HL-60 (cell line): Measurements from ENCODE around the gene SNX30.

Experiments used
- DNase-seq, 2 experiments: peaks; one replicate each; pipeline ENCODE4 v3.0.0-alpha.2; 2010 to 2020; ENCODE audit warnings: low read depth in 1 of 2, low spot score in 1 of 2
- H3K27ac ChIP-seq: fragments of 250-450 bp; sonication (Bioruptor Pico); replicated peaks from 2 replicates; pipeline ENCODE4 v1.5.1; 2020; ENCODE audit warnings: mild to moderate bottlenecking, moderate library complexity
- H3K27me3 ChIP-seq: fragments of 250-450 bp; sonication (Bioruptor Pico); 2 replicates; pipeline ENCODE4 v1.5.1; 2021; ENCODE audit warnings: mild to moderate bottlenecking, moderate library complexity; ENCODE audit not compliant: insufficient read depth, poor library complexity, severe bottlenecking
- H3K4me3 ChIP-seq: replicated peaks from 2 replicates; pipeline ENCODE4 v1.5.1; 2011; ENCODE audit warnings: mild to moderate bottlenecking, control low read depth, low read length; ENCODE audit not compliant: insufficient read depth
- GABPA ChIP-seq: IDR thresholded peaks from 2 replicates; pipeline ENCODE4 v1.6.1; 2012; ENCODE audit warnings: low read depth
- POLR2AphosphoS5 ChIP-seq: IDR thresholded peaks from 2 replicates; pipeline ENCODE4 v1.6.1; 2012; ENCODE audit warnings: low read depth
- SPI1 ChIP-seq: IDR thresholded peaks from 2 replicates; pipeline ENCODE4 v1.6.1; 2012; ENCODE audit warnings: low read depth, mild to moderate bottlenecking, borderline replicate concordance
- TF ChIP-seq, protein P1 (sequence below): IDR thresholded peaks from 2 replicates; pipeline ENCODE4 v1.6.1; 2012; ENCODE audit warnings: low read depth; ENCODE audit not compliant: insufficient replicate concordance
- TF ChIP-seq, protein P2 (sequence below): IDR thresholded peaks from one replicate; pipeline ENCODE4 v1.5.1; 2011; ENCODE audit warnings: low read length, control low read depth, inconsistent platforms; ENCODE audit not compliant: insufficient read depth

SNX30 gene

DNA sequence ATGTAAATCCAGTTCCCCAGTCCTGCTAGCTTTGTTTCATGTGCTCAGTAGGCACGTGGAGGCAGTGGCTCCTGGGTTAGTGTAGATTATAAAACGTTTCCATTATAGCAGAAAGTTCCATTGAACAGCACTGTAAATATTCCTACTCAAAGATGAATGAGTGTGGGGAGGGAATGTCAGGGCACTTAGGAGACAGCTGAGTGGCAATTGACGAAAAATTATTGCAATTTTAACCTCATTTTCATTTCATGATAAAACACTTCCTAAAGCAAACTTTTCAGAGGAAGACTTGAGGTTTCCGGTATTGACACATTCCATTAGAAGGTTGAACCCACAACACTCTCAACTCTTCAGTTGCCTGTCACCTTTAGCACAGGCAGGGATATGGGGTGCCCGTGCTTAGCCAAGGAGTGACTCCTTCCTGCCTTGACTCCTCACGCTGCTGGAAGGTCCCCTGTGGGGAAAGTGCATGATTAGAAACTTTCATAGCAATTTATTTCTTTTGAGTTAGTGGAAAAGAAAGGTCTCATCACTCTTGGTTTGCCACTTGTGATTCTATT lies 98.9 kb downstream of the SNX30 start:
- H3K27ac ChIP-seq = peak overlapping the region; percentile 53
- TF ChIP-seq, protein P1, sequence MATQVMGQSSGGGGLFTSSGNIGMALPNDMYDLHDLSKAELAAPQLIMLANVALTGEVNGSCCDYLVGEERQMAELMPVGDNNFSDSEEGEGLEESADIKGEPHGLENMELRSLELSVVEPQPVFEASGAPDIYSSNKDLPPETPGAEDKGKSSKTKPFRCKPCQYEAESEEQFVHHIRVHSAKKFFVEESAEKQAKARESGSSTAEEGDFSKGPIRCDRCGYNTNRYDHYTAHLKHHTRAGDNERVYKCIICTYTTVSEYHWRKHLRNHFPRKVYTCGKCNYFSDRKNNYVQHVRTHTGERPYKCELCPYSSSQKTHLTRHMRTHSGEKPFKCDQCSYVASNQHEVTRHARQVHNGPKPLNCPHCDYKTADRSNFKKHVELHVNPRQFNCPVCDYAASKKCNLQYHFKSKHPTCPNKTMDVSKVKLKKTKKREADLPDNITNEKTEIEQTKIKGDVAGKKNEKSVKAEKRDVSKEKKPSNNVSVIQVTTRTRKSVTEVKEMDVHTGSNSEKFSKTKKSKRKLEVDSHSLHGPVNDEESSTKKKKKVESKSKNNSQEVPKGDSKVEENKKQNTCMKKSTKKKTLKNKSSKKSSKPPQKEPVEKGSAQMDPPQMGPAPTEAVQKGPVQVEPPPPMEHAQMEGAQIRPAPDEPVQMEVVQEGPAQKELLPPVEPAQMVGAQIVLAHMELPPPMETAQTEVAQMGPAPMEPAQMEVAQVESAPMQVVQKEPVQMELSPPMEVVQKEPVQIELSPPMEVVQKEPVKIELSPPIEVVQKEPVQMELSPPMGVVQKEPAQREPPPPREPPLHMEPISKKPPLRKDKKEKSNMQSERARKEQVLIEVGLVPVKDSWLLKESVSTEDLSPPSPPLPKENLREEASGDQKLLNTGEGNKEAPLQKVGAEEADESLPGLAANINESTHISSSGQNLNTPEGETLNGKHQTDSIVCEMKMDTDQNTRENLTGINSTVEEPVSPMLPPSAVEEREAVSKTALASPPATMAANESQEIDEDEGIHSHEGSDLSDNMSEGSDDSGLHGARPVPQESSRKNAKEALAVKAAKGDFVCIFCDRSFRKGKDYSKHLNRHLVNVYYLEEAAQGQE = no peak
- TF ChIP-seq, protein P2, sequence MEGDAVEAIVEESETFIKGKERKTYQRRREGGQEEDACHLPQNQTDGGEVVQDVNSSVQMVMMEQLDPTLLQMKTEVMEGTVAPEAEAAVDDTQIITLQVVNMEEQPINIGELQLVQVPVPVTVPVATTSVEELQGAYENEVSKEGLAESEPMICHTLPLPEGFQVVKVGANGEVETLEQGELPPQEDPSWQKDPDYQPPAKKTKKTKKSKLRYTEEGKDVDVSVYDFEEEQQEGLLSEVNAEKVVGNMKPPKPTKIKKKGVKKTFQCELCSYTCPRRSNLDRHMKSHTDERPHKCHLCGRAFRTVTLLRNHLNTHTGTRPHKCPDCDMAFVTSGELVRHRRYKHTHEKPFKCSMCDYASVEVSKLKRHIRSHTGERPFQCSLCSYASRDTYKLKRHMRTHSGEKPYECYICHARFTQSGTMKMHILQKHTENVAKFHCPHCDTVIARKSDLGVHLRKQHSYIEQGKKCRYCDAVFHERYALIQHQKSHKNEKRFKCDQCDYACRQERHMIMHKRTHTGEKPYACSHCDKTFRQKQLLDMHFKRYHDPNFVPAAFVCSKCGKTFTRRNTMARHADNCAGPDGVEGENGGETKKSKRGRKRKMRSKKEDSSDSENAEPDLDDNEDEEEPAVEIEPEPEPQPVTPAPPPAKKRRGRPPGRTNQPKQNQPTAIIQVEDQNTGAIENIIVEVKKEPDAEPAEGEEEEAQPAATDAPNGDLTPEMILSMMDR = no peak
- no peak for TF ChIP-seq POLR2AphosphoS5
- no peak for TF ChIP-seq SPI1
- TF ChIP-seq GABPA = no peak
- H3K4me3 ChIP-seq = no peak overlapping the region
- no peaks in the 10 kb centered on the region for H3K27me3 ChIP-seq
- DNase-seq = peak; percentile 66 to 88

DNA sequence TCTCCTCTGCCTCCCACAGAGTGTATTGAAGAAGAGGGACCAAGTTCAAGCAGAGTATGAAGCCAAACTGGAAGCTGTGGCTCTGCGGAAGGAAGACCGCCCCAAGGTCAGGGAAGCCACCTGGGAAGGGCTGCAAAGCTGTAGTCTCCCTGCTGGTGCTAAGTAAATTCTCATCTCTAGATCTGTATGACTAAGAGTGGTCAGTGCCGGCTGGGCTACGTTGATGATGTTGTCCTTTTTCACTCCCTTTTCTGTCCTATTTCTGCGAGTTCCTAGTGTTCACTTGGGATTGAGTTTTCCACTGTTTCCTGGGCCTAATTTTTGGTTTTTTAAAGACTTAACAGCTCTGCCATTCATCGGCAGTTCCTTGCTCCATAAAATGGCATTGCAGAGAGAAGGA lies 100.3 kb downstream of the SNX30 start:
- H3K27ac ChIP-seq = no peak overlapping the region
- H3K4me3 ChIP-seq = no peak overlapping the region
- no peak for DNase-seq

DNA sequence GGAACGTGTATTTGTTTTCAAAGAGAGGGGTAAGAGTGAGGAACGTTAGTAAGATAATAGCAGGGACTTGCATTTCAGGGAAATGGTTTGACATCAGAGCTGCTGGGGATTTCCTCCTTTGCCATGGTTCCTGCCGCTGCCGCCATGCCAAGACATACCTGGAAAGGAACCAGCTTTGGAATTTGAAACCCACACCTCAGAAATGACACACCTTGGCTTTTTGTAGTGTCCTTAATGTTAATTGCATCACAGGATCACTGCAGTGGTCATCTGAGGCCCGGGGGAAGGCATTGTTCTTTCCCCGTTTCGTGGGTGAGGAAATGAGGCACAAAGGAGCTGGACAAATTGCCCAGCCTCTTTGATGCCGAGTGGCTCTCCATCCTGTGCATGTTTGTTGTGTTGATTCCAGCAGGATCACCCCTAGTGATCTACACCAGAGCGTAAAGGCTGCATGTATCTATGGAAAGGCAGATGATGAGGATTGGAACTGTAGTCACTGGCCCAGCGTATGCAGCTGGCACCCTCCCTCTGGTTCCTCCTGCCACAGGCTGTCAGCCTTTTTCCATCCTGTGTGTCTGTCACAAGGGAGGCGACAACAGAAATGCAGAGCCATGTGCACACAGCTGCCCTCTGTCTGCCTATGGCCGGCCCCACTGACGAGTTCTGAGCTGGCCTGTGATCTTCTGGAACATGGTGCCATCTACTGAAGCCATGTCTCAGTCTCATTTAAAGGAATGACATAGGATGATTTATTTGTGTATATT lies 102.4 kb downstream of the SNX30 start:
- TF ChIP-seq SPI1 (no peak), GABPA (no peak), POLR2AphosphoS5 (no peak)
- TF ChIP-seq, protein P1 = no peak
- TF ChIP-seq, protein P2 = no peak
- DNase-seq = peak in 1 of 2 experiments; percentile 25
- Histone ChIP-seq H3K27me3 (no peaks in the 10 kb centered on the region), H3K27ac (no peak overlapping the region), H3K4me3 (no peak overlapping the region)

More for the DNA sequence above, 100.3 kb downstream of the SNX30 start:
- TF ChIP-seq GABPA (no peak), POLR2AphosphoS5 (no peak), SPI1 (no peak)
- TF ChIP-seq, protein P1 = no peak
- TF ChIP-seq, protein P2 = no peak
- H3K27me3 ChIP-seq = no peaks in the 10 kb centered on the region
